H9 (cell line): ENCODE measurements around the gene DCDC2. TPM values are rescaled to one million over a fixed set of nuclear protein-coding genes. Genes with fewer than 3 reads are reported as not detected.

Experiments
- DNase-seq: peaks from one replicate; pipeline ENCODE4 v3.0.0-alpha.2; 2017
- H2AFZ ChIP-seq: one replicate; pipeline ENCODE4 v1.6.1; 2013; ENCODE audit warnings: mild to moderate bottlenecking, low read length, control low read depth, moderate library complexity
- H2AK5ac ChIP-seq: 2 replicates; pipeline ENCODE4 v1.6.1; 2013; ENCODE audit warnings: low read length, control low read depth, mixed read lengths; ENCODE audit not compliant: insufficient read length
- H2BK120ac ChIP-seq: one replicate; pipeline ENCODE4 v1.6.1; 2013; ENCODE audit warnings: low read depth, mild to moderate bottlenecking, low read length, control low read depth, inconsistent platforms; ENCODE audit not compliant: poor library complexity, severe bottlenecking
- H2BK12ac ChIP-seq: 2 replicates; pipeline ENCODE4 v1.6.1; 2013; ENCODE audit warnings: low read length, control low read depth, mixed read lengths, low read depth; ENCODE audit not compliant: insufficient read length
- H2BK15ac ChIP-seq: 2 replicates; pipeline ENCODE4 v1.6.1; 2013; ENCODE audit warnings: low read depth, low read length, control low read depth
- H2BK20ac ChIP-seq: one replicate; pipeline ENCODE4 v1.6.1; 2013; ENCODE audit warnings: low read depth, mild to moderate bottlenecking, low read length, control low read depth, inconsistent platforms; ENCODE audit not compliant: poor library complexity, severe bottlenecking
- H2BK5ac ChIP-seq: 2 replicates; pipeline ENCODE4 v1.6.1; 2013; ENCODE audit warnings: low read length, control low read depth, mixed read lengths; ENCODE audit not compliant: insufficient read length
- H3K14ac ChIP-seq: 2 replicates; pipeline ENCODE4 v1.6.1; 2013; ENCODE audit warnings: low read length, control low read depth; ENCODE audit not compliant: insufficient read depth
- H3K18ac ChIP-seq: 2 replicates; pipeline ENCODE4 v1.6.1; 2013; ENCODE audit warnings: low read depth, mild to moderate bottlenecking, mixed read lengths, low read length, control low read depth; ENCODE audit not compliant: insufficient read length
- H3K23ac ChIP-seq: 2 replicates; pipeline ENCODE4 v1.6.1; 2013; ENCODE audit warnings: low read length, control low read depth, mixed read lengths, low read depth; ENCODE audit not compliant: insufficient read length
- H3K23me2 ChIP-seq: 2 replicates; pipeline ENCODE4 v1.6.1; 2013; ENCODE audit warnings: low read depth, mild to moderate bottlenecking, mixed read lengths, low read length, control low read depth; ENCODE audit not compliant: insufficient read length, poor library complexity, severe bottlenecking
- H3K27ac ChIP-seq: 2 replicates; pipeline ENCODE4 v1.5.1; 2013; ENCODE audit warnings: low read length, control low read depth, mixed read lengths, low read depth; ENCODE audit not compliant: insufficient read length
- H3K27me3 ChIP-seq: 2 replicates; pipeline ENCODE4 v1.6.1; 2013; ENCODE audit warnings: low read length, control low read depth, inconsistent platforms; ENCODE audit not compliant: insufficient read depth
- H3K4ac ChIP-seq: 2 replicates; pipeline ENCODE4 v1.6.1; 2013; ENCODE audit warnings: low read depth, mild to moderate bottlenecking, control low read depth, inconsistent platforms, low read length, moderate library complexity
- H3K4me1 ChIP-seq: 2 replicates; pipeline ENCODE4 v1.6.1; 2013; ENCODE audit warnings: low read length, control low read depth, inconsistent platforms; ENCODE audit not compliant: insufficient read depth
- H3K4me2 ChIP-seq: 2 replicates; pipeline ENCODE4 v1.6.1; 2013; ENCODE audit warnings: low read length, control low read depth, mixed read lengths; ENCODE audit not compliant: insufficient read length, insufficient read depth
- H3K56ac ChIP-seq: 2 replicates; pipeline ENCODE4 v1.6.1; 2013; ENCODE audit warnings: low read depth, mild to moderate bottlenecking, mixed read lengths, low read length, control low read depth; ENCODE audit not compliant: insufficient read length
- H3K79me1 ChIP-seq: 2 replicates; pipeline ENCODE4 v1.6.1; 2013; ENCODE audit warnings: low read depth, mild to moderate bottlenecking, moderate library complexity, low read length, control low read depth, inconsistent platforms; ENCODE audit not compliant: insufficient read depth, poor library complexity, severe bottlenecking
- H3K79me2 ChIP-seq: 2 replicates; pipeline ENCODE4 v1.6.1; 2013; ENCODE audit warnings: low read length, control low read depth, inconsistent platforms; ENCODE audit not compliant: insufficient read depth
- H3K9ac ChIP-seq: 2 replicates; pipeline ENCODE4 v1.6.1; 2013; ENCODE audit warnings: low read length, control low read depth, mixed read lengths; ENCODE audit not compliant: insufficient read length; ENCODE audit errors: extremely low read depth
- H3K9me3 ChIP-seq: one replicate; pipeline ENCODE4 v1.6.1; 2013; ENCODE audit warnings: low read depth, low read length, inconsistent platforms; ENCODE audit not compliant: control insufficient read depth
- H3T11ph ChIP-seq: one replicate; pipeline ENCODE4 v1.6.1; 2013; ENCODE audit warnings: mild to moderate bottlenecking, low read length, control low read depth, inconsistent platforms
- H4K20me1 ChIP-seq: one replicate; pipeline ENCODE4 v1.6.1; 2013; ENCODE audit not compliant: control insufficient read depth, insufficient read length, insufficient read depth
- H4K5ac ChIP-seq: 2 replicates; pipeline ENCODE4 v1.6.1; 2013; ENCODE audit warnings: low read depth, mild to moderate bottlenecking, mixed read lengths, low read length, control low read depth; ENCODE audit not compliant: insufficient read length
- H4K8ac ChIP-seq: replicated peaks from 2 replicates; pipeline ENCODE4 v1.6.1; 2013; ENCODE audit warnings: low read length, control low read depth, mixed read lengths, low read depth; ENCODE audit not compliant: insufficient read length
- H4K91ac ChIP-seq: 2 replicates; pipeline ENCODE4 v1.6.1; 2013; ENCODE audit warnings: low read depth, mild to moderate bottlenecking, moderate library complexity, mixed read lengths, low read length, control low read depth; ENCODE audit not compliant: insufficient read length
- H3K27ac Mint-ChIP-seq, 3 experiments: 2 replicates in 2 of 3; 3 replicates in 1 of 3; pipeline ENCODE4 v1.8.0; 2020 to 2021; ENCODE audit warnings: mixed read lengths in 3 of 3, mild to moderate bottlenecking in 1 of 3, moderate library complexity in 1 of 3
- H3K27me3 Mint-ChIP-seq: 2 replicates; pipeline ENCODE4 v1.8.0; 2021; ENCODE audit warnings: low read depth, mild to moderate bottlenecking, moderate library complexity, mixed read lengths
- H3K36me3 Mint-ChIP-seq, 3 experiments: 2 replicates in 2 of 3; 3 replicates in 1 of 3; pipeline ENCODE4 v1.8.0; 2020 to 2021; ENCODE audit warnings: low read depth in 3 of 3, mixed read lengths in 3 of 3; ENCODE audit not compliant: insufficient read depth in 1 of 3
- H3K4me1 Mint-ChIP-seq, 2 experiments: 2 replicates each; pipeline ENCODE4 v1.8.0; 2020; ENCODE audit warnings: mixed read lengths in 2 of 2
- H3K4me3 Mint-ChIP-seq, 2 experiments: 2 replicates in 1 of 2; 3 replicates in 1 of 2; pipeline ENCODE4 v1.8.0; 2020 to 2021; ENCODE audit warnings: mild to moderate bottlenecking in 2 of 2, mixed read lengths in 2 of 2, moderate library complexity in 1 of 2
- H3K9me3 Mint-ChIP-seq, 2 experiments: 2 replicates in 1 of 2; 3 replicates in 1 of 2; pipeline ENCODE4 v1.8.0; 2020; ENCODE audit warnings: mild to moderate bottlenecking in 2 of 2, mixed read lengths in 2 of 2, moderate library complexity in 1 of 2
- WGBS: extraction: QIAGEN DNeasy Blood & Tissue Kit; methylation state at CpG from one replicate; pipeline ENCODE4 v1.1.7; 2013; ENCODE audit warnings: missing lambda C conversion rate, low lambda C conversion rate, mixed read lengths; ENCODE audit not compliant: insufficient read length; ENCODE audit errors: extremely low coverage; 5-methylcytosine and 5-hydroxymethylcytosine counted together
- total RNA-seq: library from RNA; stranded (reverse); gene quantifications from 2 replicates; pipeline ENCODE4 v1.2.1, GENCODE V29; 2021
- TF ChIP-seq, protein P1 (sequence below): fragments of 200-600 bp; sonication (generic); conservative IDR thresholded peaks from 3 replicates; pipeline ENCODE4 v1.8.0; 2021; ENCODE audit warnings: antibody characterized with exemption, mild to moderate bottlenecking

DCDC2 gene
- total RNA-seq, 1 experiment from 2014 or later, result 0.59 TPM

DNA sequence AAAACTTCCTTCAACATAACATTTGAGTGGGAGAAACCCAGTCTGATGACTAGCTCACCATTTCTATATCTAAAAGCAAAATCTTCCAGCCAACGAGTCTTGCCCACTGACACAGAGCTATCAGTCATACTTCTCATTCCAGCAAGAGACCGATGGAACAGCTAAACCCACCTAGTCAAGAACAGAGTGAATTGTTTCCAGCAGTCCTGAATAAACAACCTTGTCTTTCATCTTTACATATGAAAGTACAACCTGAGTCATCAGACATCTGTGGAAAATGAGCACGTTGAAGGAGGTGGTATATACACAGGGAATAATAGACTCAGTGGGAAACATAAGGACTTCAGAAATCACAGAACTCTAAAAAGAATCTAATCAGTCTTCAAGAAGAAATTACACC lies 208.0 kb downstream of the DCDC2 start:
- Mint-ChIP-seq H3K27me3 (no peaks in the 10 kb centered on the region; the same call in 1 of the 2 replicates), H3K9me3 (peaks cover 0 to 5% of the 10 kb centered on the region in 2 experiments; a peak in 1 of 5 replicates), H3K4me3 (no peak overlapping the region), H3K36me3 (no peaks in the 10 kb centered on the region), H3K4me1 (peaks cover 0 to 4% of the 10 kb centered on the region in 2 experiments; a peak in 2 of 4 replicates), H3K27ac (no peak overlapping the region)
- Histone ChIP-seq H2BK15ac (no peak overlapping the region), H4K8ac (no peak overlapping the region), H2BK5ac (no peak overlapping the region), H3K23ac (peak overlapping the region; percentile 44), H3K79me1 (no peaks in the 10 kb centered on the region), H2BK120ac (no peak overlapping the region), H3K23me2 (no peaks in the 10 kb centered on the region), H3K4me2 (no peak overlapping the region), H3K27me3 (no peaks in the 10 kb centered on the region), H2AFZ (no peak overlapping the region), H2BK20ac (no peak overlapping the region), H3T11ph (no peak overlapping the region), H4K5ac (no peak overlapping the region), H4K91ac (no peak overlapping the region), H3K14ac (no peak overlapping the region), H2AK5ac (no peak overlapping the region), H3K9me3 (no peaks in the 10 kb centered on the region), H3K79me2 (no peaks in the 10 kb centered on the region), H3K27ac (no peak overlapping the region), H3K56ac (no peak overlapping the region), H3K4ac (no peak overlapping the region), H3K4me1 (no peaks in the 10 kb centered on the region), H4K20me1 (no peaks in the 10 kb centered on the region), H2BK12ac (no peak overlapping the region), H3K18ac (no peak overlapping the region), H3K9ac (no peak overlapping the region)
- no peak for DNase-seq
- TF ChIP-seq, protein P1, sequence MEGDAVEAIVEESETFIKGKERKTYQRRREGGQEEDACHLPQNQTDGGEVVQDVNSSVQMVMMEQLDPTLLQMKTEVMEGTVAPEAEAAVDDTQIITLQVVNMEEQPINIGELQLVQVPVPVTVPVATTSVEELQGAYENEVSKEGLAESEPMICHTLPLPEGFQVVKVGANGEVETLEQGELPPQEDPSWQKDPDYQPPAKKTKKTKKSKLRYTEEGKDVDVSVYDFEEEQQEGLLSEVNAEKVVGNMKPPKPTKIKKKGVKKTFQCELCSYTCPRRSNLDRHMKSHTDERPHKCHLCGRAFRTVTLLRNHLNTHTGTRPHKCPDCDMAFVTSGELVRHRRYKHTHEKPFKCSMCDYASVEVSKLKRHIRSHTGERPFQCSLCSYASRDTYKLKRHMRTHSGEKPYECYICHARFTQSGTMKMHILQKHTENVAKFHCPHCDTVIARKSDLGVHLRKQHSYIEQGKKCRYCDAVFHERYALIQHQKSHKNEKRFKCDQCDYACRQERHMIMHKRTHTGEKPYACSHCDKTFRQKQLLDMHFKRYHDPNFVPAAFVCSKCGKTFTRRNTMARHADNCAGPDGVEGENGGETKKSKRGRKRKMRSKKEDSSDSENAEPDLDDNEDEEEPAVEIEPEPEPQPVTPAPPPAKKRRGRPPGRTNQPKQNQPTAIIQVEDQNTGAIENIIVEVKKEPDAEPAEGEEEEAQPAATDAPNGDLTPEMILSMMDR, result no peak
- no CpG with 5 or more reads among the region's 3 CpGs for WGBS
